Cardiac muscle cell (in vitro differentiated cells and primary cell): ENCODE data around the gene LRP1B. TPM values are rescaled to one million over a fixed set of nuclear protein-coding genes. Genes with fewer than 3 reads are reported as not detected.
"Not testable (repeated sequence)": the region's sequence is repeated elsewhere in the genome, so short reads cannot be mapped to it uniquely, and the experiment has no call there.

ENCODE experiments used
- DNase-seq, 2 donors: peaks; one replicate each; pipeline versions ENCODE4 v3.0.0 to v3.0.0-alpha.2; 2010 to 2017; ENCODE audit warnings: low read depth in 1 of 2, low spot score in 1 of 2
- H3K27ac ChIP-seq: fragments of 200-600 bp; sonication (generic); 2 replicates; pipeline ENCODE4 v1.5.1; 2016
- H3K27me3 ChIP-seq: fragments of 200-600 bp; sonication (generic); 2 replicates; pipeline ENCODE4 v1.6.0; 2016; ENCODE audit warnings: control low read depth
- H3K36me3 ChIP-seq: fragments of 200-600 bp; sonication (generic); 2 replicates; pipeline ENCODE4 v1.5.1; 2016; ENCODE audit warnings: control low read depth
- H3K4me1 ChIP-seq: fragments of 200-600 bp; sonication (generic); 2 replicates; pipeline ENCODE4 v1.8.1; 2017; ENCODE audit warnings: low read depth, mild to moderate bottlenecking, mixed run types
- H3K4me3 ChIP-seq: fragments of 200-600 bp; sonication (generic); 2 replicates; pipeline ENCODE4 v1.5.1; 2016; ENCODE audit warnings: mild to moderate bottlenecking
- H3K9me3 ChIP-seq: fragments of 200-600 bp; sonication (generic); 2 replicates; pipeline ENCODE4 v1.5.1; 2017; ENCODE audit warnings: low read depth, mild to moderate bottlenecking, control low read depth
- polyA plus RNA-seq: library from polyadenylated mRNA; unstranded; fragments of >200 nt; fragmentation: Nextera tagmentation; extraction: Ambion mirVana; gene quantifications from 2 replicates; pipeline ENCODE4 v1.2.1, GENCODE V29; 2016
- total RNA-seq: library from RNA; depleted of rRNA; stranded (reverse); fragments of >200 nt; gene quantifications from 2 replicates; pipeline ENCODE4 v1.2.3, GENCODE V29; 2016
- TF ChIP-seq, protein P1 (sequence below): IDR thresholded peaks from 2 replicates; pipeline ENCODE4 v1.5.1; 2012; ENCODE audit warnings: low read depth, mild to moderate bottlenecking, low read length

LRP1B gene
- total and polyA plus RNA-seq, 2 experiments from 2014 or later: 1.2 to 2.5 TPM

DNA sequence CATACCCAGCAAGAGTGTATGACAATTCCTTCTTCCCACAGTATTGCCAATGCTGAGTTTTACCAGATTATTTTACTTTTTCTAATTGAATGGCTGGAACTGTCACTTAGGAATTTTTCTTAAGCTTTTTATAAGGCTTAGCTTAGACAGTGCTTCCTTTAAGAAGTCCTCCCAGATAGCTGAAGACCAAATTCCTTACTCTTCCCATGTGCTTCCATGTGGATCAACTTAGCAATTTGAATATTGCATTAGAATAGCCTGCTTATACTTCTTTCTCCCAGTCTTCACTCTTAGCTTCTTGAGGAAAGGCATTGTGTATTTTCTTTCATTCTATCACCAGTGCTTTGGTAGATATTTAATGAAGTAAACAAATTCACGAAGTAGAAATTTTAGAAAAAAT lies 1144.4 kb downstream of the LRP1B start:
- Histone ChIP-seq H3K36me3 (no peaks in the 10 kb centered on the region), H3K9me3 (no peaks in the 10 kb centered on the region), H3K4me3 (no peak overlapping the region), H3K4me1 (no peaks in the 10 kb centered on the region), H3K27me3 (no peaks in the 10 kb centered on the region), H3K27ac (no peak overlapping the region)
- no peak for DNase-seq
- TF ChIP-seq, protein P1, sequence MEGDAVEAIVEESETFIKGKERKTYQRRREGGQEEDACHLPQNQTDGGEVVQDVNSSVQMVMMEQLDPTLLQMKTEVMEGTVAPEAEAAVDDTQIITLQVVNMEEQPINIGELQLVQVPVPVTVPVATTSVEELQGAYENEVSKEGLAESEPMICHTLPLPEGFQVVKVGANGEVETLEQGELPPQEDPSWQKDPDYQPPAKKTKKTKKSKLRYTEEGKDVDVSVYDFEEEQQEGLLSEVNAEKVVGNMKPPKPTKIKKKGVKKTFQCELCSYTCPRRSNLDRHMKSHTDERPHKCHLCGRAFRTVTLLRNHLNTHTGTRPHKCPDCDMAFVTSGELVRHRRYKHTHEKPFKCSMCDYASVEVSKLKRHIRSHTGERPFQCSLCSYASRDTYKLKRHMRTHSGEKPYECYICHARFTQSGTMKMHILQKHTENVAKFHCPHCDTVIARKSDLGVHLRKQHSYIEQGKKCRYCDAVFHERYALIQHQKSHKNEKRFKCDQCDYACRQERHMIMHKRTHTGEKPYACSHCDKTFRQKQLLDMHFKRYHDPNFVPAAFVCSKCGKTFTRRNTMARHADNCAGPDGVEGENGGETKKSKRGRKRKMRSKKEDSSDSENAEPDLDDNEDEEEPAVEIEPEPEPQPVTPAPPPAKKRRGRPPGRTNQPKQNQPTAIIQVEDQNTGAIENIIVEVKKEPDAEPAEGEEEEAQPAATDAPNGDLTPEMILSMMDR: no peak

DNA sequence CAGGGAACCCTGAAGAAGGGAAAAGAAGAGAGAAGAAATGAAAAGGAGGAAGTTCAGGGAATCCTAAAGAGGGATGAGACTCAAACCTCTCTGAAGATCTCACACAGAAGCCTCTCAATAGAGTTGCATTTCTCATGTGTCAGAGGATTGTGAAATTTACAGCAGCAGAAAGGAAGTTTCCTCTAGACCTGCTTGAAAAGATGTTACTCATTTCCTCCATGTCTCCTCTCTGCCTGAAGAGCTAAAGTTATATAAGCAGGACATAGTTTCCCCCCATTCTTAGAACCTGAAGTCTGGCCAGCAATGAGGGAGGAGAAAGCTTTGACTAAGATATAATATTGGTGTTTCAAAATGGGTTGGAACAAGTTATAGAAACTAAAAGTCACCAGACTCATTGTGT lies 1155.6 kb downstream of the LRP1B start:
- Histone ChIP-seq H3K27ac (no peak overlapping the region), H3K4me1 (peaks cover 6% of the 10 kb centered on the region), H3K27me3 (no peaks in the 10 kb centered on the region), H3K36me3 (no peaks in the 10 kb centered on the region), H3K4me3 (no peak overlapping the region), H3K9me3 (no peaks in the 10 kb centered on the region)
- TF ChIP-seq, protein P1: no peak
- peak in 1 of 2 donors; percentile 65 for DNase-seq

DNA sequence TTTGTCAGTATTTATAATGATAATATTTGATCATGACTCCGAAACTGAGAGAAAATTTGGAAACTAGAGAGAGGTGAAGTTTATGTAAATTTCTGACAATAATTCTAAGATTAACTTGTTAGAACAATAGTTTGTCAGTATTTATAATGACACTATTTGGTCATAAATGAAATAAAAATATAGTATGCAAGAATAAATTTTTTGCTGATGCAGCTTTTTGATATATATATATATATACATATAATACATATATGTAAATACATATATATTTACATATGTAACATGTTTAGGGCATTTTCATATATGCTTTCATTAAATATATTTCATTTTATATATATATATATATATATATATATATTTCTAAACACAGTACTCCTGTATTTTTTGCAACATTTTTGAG lies 1158.1 kb downstream of the LRP1B start:
- Histone ChIP-seq H3K27me3 (no peaks in the 10 kb centered on the region), H3K27ac (no peak overlapping the region), H3K4me1 (peaks cover 6% of the 10 kb centered on the region), H3K9me3 (no peaks in the 10 kb centered on the region), H3K36me3 (no peaks in the 10 kb centered on the region), H3K4me3 (no peak overlapping the region)
- TF ChIP-seq, protein P1: no peak
- DNase-seq: no peak

DNA sequence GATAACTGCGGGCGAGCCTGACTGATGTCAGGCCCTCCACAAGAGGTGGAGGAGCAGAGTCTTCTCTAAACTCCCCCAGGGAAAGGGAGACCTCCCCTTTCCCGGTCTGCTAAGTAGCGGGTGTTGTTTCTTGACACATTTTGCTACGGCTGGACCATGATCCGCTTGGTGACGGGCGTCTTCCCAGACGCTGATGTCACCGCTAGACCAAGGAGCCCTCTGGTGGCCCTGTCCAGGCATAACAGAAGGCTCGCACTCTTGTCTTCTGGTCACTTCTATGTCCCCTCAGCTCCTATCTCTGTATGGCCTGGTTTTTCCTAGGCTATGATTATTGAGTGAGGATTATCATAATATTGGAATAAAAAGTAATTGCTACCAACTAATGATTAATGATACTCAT lies 1166.5 kb downstream of the LRP1B start:
- TF ChIP-seq, protein P1: peak; percentile 27

DNA sequence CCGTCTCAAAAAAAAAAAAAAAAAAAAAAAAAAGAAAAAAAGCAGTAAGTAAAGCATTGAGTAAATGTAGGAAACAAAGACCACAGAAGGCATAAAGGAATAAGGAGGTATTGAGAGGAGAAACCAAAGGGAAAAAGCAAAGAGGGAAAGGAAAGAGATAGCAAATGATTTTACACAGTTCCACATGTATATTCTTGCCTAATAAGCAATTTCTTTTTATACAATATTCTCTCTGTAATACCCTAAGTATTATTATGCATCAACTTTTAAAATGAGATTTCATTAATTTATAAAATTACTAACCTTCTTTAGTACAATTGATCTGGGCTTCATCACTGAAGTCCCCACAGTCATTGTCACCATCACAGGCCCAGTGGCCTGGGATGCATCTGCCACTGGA lies 1180.9 kb downstream of the LRP1B start:
- H3K27ac ChIP-seq: no peak overlapping the region
- H3K4me3 ChIP-seq: no peak overlapping the region
- H3K27me3 ChIP-seq: no peaks in the 10 kb centered on the region
- H3K36me3 ChIP-seq: no peaks in the 10 kb centered on the region
- no peaks in the 10 kb centered on the region for H3K4me1 ChIP-seq
- no peak for DNase-seq
- H3K9me3 ChIP-seq: no peaks in the 10 kb centered on the region
- TF ChIP-seq, protein P1: no peak

More for the DNA sequence above, 1166.5 kb downstream of the LRP1B start:
- H3K27me3 ChIP-seq, H3K36me3 ChIP-seq, H3K27ac ChIP-seq, H3K4me1 ChIP-seq, H3K9me3 ChIP-seq, H3K4me3 ChIP-seq: not testable (repeated sequence)
- DNase-seq: peak in 1 of 2 donors; percentile 12

DNA sequence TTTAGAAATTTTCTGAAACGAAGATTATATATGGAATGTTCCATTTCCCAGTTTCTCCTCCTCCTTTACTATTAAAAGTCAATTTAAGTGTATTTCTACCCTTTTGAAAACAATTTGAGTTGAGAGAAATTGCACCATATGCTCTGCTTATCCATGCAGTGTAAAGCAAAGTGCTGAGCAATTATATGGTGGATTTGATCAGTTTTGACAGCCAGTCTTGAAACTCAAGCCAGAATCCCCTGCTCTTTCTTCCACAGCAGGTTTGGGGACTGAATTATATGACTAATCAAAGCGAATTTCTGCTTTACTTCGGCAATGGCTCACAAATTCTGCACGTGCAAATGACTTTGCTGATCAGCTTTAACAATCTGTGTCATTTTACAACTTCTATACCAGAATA lies 1183.6 kb downstream of the LRP1B start:
- Histone ChIP-seq H3K9me3 (no peaks in the 10 kb centered on the region), H3K27me3 (no peaks in the 10 kb centered on the region), H3K27ac (no peak overlapping the region), H3K4me3 (no peak overlapping the region), H3K36me3 (no peaks in the 10 kb centered on the region), H3K4me1 (peaks cover 5% of the 10 kb centered on the region)
- TF ChIP-seq, protein P1: no peak
- no peak for DNase-seq
